ENCODE data around the gene DGCR2.

DNA sequence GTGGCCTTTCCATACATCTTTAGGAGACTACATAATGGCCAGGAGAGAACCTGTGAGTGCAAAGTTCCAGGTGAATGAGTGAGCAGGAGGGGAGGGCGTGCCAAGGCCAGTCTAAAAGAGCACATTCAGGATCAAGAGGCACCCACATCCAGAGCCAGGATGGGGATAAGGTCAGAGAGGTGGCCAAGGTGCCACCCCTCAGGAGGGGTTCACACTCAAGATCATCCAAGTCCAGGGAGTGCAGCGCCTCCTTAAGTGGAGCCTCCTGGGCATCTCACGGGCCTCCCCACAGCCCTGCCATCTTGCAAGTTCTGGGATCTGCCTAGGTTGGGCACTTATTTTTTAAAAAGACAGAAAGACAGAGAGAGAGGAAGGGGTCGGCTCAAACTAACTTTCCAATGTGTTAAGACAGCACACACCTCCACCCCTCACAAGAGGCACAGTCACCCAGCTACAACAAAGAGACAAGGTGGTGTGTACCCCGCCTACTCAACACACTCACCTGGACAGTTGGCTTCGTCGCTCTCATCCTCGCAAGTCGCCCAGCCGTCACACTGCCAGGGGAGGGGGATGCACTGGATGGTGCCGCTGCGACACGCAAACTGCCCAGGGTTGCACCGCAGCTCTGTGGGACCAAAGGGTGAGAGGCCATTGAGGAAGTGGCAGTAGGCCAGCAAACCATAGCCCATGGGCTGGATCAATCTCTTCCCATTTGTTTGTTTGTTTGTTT lies 33.2 kb downstream of the DGCR2 start:
- TF ChIP-seq POLR2AphosphoS5 (IDR thresholded peaks at IDR 0.05) (no peak), POLR2A (IDR thresholded peaks at IDR 0.05) (no peak)
